Measurements from ENCODE around the gene STAT4. TPM values are rescaled to one million over a fixed set of nuclear protein-coding genes. Genes with fewer than 3 reads are reported as not detected.

Gene STAT4
- total and polyA plus RNA-seq, 9 donors, result 0.59 to 2.2 (median 1.2) TPM

GRCh38 chr2:190987938-190988337 is 162.9 kb downstream of the STAT4 start:
- Histone ChIP-seq H3K36me3 (ENCODE audit: control insufficient read depth, insufficient read depth, low read length) (peaks cover 83% of the 10 kb centered on the region), H3K4me1 (ENCODE audit: control insufficient read depth, insufficient read depth, low read length) (peaks cover 3% of the 10 kb centered on the region), H3K27me3 (ENCODE audit: control insufficient read depth, insufficient read depth, low read length) (no peaks in the 10 kb centered on the region), H3K4me3 (ENCODE audit: low read length) (no peak overlapping the region), H3K9me3 (replicated peaks; ENCODE audit: control insufficient read depth, low read depth, low read length) (no peaks in the 10 kb centered on the region), H3K27ac (ENCODE audit: low read length) (no peak overlapping the region)
- WGBS (ENCODE audit: insufficient coverage), result 100% methylated on average over 3 of the region's 5 CpGs
- no peak for DNase-seq

- 100% methylated on average over 1 of the region's 1 CpG for WGBS (ENCODE audit: insufficient coverage)
- no peak overlapping the region for H3K4me3 ChIP-seq (ENCODE audit: low read length)
Observed at GRCh38 chr2:190987116-190987515, 163.7 kb downstream of the STAT4 start.

DNA sequence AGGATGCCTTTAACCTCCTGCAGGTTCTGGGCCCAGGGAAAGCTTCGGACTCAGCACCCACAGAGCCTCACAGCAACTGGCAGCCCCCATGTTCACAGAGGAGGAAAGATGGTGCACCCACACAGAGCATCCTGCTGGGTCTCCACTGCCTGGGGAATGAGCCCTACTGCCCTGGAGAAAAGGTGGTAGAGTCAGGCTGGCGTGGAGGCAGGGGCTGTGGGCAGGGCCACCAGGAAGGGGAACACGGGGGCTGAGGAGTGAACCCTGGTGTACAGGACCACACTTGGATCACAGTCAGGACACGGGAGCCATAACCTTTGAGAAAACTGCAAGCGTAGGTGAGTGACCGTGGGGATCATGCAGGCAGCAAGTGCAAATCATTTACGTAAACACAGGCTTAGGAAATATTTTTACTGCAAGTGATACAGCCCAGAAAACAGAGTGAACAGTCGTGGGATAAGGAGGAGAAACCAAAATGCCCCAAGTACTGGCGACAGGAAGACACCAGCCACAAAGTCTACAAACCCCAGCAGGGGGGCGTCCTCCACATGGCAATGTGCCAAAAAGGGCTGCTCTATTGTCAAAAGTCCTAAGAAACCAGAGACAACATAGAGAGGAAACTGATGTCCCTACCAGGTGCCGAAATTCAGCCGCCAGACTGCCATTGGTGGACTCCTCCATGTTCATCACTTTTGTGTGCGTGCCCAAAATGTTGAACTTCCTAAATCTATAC is 164.4 kb downstream of the STAT4 start:
- 89% methylated on average over 9 of the region's 13 CpGs for WGBS (ENCODE audit: insufficient coverage)
- Histone ChIP-seq H3K27me3 (ENCODE audit: control insufficient read depth, insufficient read depth, low read length) (no peaks in the 10 kb centered on the region), H3K27ac (ENCODE audit: low read length) (no peak overlapping the region), H3K9me3 (replicated peaks; ENCODE audit: control insufficient read depth, low read depth, low read length) (no peaks in the 10 kb centered on the region), H3K4me1 (ENCODE audit: control insufficient read depth, insufficient read depth, low read length) (peaks cover 3% of the 10 kb centered on the region), H3K36me3 (ENCODE audit: control insufficient read depth, insufficient read depth, low read length) (peaks cover 87% of the 10 kb centered on the region), H3K4me3 (ENCODE audit: low read length) (no peak overlapping the region)
- DNase-seq, result no peak

More at GRCh38 chr2:190987116-190987515, 163.7 kb downstream of the STAT4 start:
- peaks cover 85% of the 10 kb centered on the region for H3K36me3 ChIP-seq (ENCODE audit: control insufficient read depth, insufficient read depth, low read length)
- H3K27me3 ChIP-seq (ENCODE audit: control insufficient read depth, insufficient read depth, low read length), result no peaks in the 10 kb centered on the region
- no peak for DNase-seq
- H3K27ac ChIP-seq (ENCODE audit: low read length), result no peak overlapping the region
- H3K9me3 ChIP-seq (replicated peaks; ENCODE audit: control insufficient read depth, low read depth, low read length), result no peaks in the 10 kb centered on the region
- peaks cover 3% of the 10 kb centered on the region for H3K4me1 ChIP-seq (ENCODE audit: control insufficient read depth, insufficient read depth, low read length)

- Histone ChIP-seq H3K4me1 (ENCODE audit: control insufficient read depth, insufficient read depth, low read length) (peaks cover 6% of the 10 kb centered on the region), H3K27me3 (ENCODE audit: control insufficient read depth, insufficient read depth, low read length) (no peaks in the 10 kb centered on the region), H3K36me3 (ENCODE audit: control insufficient read depth, insufficient read depth, low read length) (peaks cover 89% of the 10 kb centered on the region), H3K27ac (ENCODE audit: low read length) (no peak overlapping the region), H3K9me3 (replicated peaks; ENCODE audit: control insufficient read depth, low read depth, low read length) (no peaks in the 10 kb centered on the region), H3K4me3 (ENCODE audit: low read length) (no peak overlapping the region)
- WGBS (ENCODE audit: insufficient coverage), result 92% methylated on average over 3 of the region's 5 CpGs
- no peak for DNase-seq
Observed at GRCh38 chr2:190984595-190984994, 166.2 kb downstream of the STAT4 start.

DNA sequence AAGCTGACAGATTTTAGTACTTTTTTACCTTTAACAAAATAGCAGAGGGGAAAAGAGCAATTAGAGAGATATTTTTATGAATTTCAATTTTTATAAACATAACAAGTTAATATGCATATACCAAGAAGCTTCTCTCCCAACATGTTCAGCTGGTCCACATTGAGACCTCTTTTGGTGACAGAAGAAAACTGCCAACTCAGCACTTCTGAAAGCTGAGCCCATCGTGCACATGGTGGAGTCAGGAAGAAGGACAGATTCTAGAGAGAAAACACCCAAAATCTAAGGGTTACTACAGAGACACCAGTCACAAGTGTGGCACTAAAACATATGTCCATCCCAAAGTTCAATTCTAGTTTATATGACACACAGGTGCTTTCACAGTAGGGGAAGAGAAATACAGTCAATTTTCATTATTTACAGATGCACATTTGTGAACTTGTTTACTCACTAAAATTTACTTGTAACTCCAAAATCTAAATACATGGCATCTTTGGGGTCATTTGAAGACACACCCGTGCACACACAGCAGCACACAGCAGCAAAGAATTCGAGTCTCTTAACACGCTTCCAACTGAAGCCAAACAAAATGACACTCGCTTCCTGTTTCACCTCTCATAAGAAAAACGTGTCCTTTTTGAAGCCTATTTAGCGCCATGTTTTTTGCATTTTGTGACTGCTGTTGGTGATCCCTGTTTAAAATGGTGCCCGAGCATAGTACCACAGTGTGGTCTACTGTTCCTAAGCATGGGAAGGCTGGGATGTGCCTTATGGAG is 168.3 kb downstream of the STAT4 start:
- no peak for DNase-seq
- Histone ChIP-seq H3K4me1 (ENCODE audit: control insufficient read depth, insufficient read depth, low read length) (peaks cover 6% of the 10 kb centered on the region), H3K27me3 (ENCODE audit: control insufficient read depth, insufficient read depth, low read length) (no peaks in the 10 kb centered on the region), H3K27ac (ENCODE audit: low read length) (no peak overlapping the region), H3K9me3 (replicated peaks; ENCODE audit: control insufficient read depth, low read depth, low read length) (no peaks in the 10 kb centered on the region), H3K4me3 (ENCODE audit: low read length) (no peak overlapping the region), H3K36me3 (ENCODE audit: control insufficient read depth, insufficient read depth, low read length) (peaks cover 90% of the 10 kb centered on the region)
- WGBS (ENCODE audit: insufficient coverage), result 93% methylated on average over 7 of the region's 8 CpGs

GRCh38 chr2:190981733-190982132 is 169.1 kb downstream of the STAT4 start:
- H3K27me3 ChIP-seq (ENCODE audit: control insufficient read depth, insufficient read depth, low read length), result no peaks in the 10 kb centered on the region
- no peak overlapping the region for H3K27ac ChIP-seq (ENCODE audit: low read length)
- H3K4me3 ChIP-seq (ENCODE audit: low read length), result no peak overlapping the region
- peaks cover 6% of the 10 kb centered on the region for H3K4me1 ChIP-seq (ENCODE audit: control insufficient read depth, insufficient read depth, low read length)
- WGBS (ENCODE audit: insufficient coverage), result 100% methylated on average over 1 of the region's 1 CpG
- peaks cover 87% of the 10 kb centered on the region for H3K36me3 ChIP-seq (ENCODE audit: control insufficient read depth, insufficient read depth, low read length)
- DNase-seq, result no peak
- H3K9me3 ChIP-seq (replicated peaks; ENCODE audit: control insufficient read depth, low read depth, low read length), result no peaks in the 10 kb centered on the region

DNA sequence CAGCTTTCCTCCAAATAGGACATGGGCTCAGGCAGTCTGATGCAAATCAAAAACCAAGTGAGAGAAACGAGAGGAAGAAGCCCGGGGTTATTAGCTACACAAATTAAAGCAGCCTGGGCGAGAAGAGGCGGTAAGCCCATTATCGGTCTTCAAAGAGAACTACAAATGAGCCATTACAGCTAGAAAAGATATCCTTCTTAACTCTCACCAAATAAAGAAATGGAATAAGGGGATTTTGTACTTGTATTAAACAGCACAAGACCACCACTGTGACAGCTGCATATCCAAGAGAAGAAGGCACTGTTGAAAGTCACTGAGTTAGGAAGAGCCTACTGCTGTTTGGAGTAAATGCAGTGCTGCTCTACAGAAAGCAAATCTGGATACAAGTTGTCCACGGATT is 169.5 kb downstream of the STAT4 start:
- peaks cover 87% of the 10 kb centered on the region for H3K36me3 ChIP-seq (ENCODE audit: control insufficient read depth, insufficient read depth, low read length)
- no CpG with 5 or more reads among the region's 6 CpGs for WGBS (ENCODE audit: insufficient coverage)
- H3K27ac ChIP-seq (ENCODE audit: low read length), result no peak overlapping the region
- no peaks in the 10 kb centered on the region for H3K27me3 ChIP-seq (ENCODE audit: control insufficient read depth, insufficient read depth, low read length)
- DNase-seq, result no peak
- H3K4me3 ChIP-seq (ENCODE audit: low read length), result no peak overlapping the region
- no peaks in the 10 kb centered on the region for H3K9me3 ChIP-seq (replicated peaks; ENCODE audit: control insufficient read depth, low read depth, low read length)
- H3K4me1 ChIP-seq (ENCODE audit: control insufficient read depth, insufficient read depth, low read length), result peaks cover 6% of the 10 kb centered on the region

DNA sequence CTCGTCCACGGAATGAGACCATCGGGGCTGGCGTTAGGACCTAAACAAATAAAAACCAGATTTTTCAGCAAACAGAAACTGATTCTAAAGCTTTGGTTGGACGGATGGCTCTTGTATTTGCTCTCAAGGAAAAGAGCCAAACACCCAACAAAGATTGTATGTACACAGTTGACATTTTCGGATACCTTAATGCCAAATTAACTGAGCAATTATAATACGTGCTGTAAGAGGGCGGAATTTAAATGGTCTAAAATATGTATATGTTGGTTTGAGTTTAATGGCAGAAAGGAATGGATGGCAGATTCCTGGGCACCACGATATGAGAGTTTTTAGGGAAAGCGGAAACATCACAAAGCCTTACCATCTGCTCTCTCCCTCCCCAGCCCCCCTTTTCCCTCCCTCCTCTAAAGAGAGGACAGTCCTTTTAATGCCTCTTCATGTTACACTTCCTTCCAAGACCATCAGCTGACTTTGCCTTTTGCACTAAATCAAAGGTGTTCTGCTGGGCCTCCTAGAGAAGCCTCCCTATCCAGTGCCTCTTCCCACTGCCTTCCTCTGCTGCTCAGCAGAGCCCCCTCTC is 170.1 kb downstream of the STAT4 start:
- 40% methylated on average over 4 of the region's 10 CpGs for WGBS (ENCODE audit: insufficient coverage)
- Histone ChIP-seq H3K27me3 (ENCODE audit: control insufficient read depth, insufficient read depth, low read length) (no peaks in the 10 kb centered on the region), H3K27ac (ENCODE audit: low read length) (peak overlapping the region; percentile 76), H3K4me3 (ENCODE audit: low read length) (no peak overlapping the region), H3K4me1 (ENCODE audit: control insufficient read depth, insufficient read depth, low read length) (peaks cover 6% of the 10 kb centered on the region), H3K36me3 (ENCODE audit: control insufficient read depth, insufficient read depth, low read length) (peaks cover 87% of the 10 kb centered on the region), H3K9me3 (replicated peaks; ENCODE audit: control insufficient read depth, low read depth, low read length) (no peaks in the 10 kb centered on the region)
- no peak for DNase-seq

DNA sequence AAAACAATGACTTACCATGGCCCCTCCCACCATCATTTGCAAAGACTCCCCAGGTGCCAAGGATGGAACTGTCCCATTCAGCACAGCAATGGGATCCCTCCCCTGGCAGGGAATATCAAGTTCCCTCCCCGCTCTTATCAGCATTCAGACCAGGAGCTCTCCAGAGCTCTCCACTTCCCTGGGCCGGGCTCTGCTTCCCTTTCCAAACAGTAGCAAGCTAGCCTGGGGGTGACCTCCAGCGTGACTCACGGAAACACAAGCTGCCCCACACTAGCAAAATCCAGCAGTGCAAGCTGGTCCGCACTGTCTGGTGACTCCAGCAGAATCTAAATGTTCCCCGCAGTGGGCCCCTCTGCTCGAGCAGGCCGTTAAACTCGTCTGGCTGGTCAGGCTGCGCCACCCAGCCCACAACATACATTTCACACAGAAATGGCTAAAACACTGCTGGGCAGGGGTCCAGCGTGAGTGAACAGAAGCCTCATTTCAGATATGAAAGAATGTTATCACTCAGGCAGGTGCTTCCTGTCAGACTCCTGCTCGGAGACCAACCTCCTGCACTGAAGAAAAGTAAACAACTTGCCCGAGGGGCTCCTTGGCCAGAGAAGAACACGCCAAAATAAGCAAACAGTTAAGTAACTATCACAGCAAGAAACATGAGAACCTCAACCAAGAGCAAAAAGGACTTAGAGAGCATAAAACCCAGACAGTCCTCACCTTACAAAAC is 170.7 kb downstream of the STAT4 start:
- Histone ChIP-seq H3K4me1 (ENCODE audit: control insufficient read depth, insufficient read depth, low read length) (peaks cover 6% of the 10 kb centered on the region), H3K27ac (ENCODE audit: low read length) (peak overlapping the region; percentile 76), H3K27me3 (ENCODE audit: control insufficient read depth, insufficient read depth, low read length) (no peaks in the 10 kb centered on the region), H3K9me3 (replicated peaks; ENCODE audit: control insufficient read depth, low read depth, low read length) (no peaks in the 10 kb centered on the region), H3K36me3 (ENCODE audit: control insufficient read depth, insufficient read depth, low read length) (peaks cover 83% of the 10 kb centered on the region), H3K4me3 (ENCODE audit: low read length) (no peak overlapping the region)
- peak; percentile 64 for DNase-seq
- 28% methylated on average over 13 of the region's 14 CpGs for WGBS (ENCODE audit: insufficient coverage)
